Prostate gland (tissue), 2 donors: Measurements from ENCODE around the gene AOC1.

Experiments used
- CTCF ChIP-seq, 4 experiments: fragments of 200-600 bp in 2 of 4; fragments of 450-650 bp in 2 of 4; sonication (generic) in 2 of 4; IDR thresholded peaks; 1 replicate in 3 of 4; 2 replicates in 1 of 4; pipeline ENCODE4 v1.5.1; 2016 to 2019; ENCODE audit warnings: antibody characterized with exemption in 4 of 4, mild to moderate bottlenecking in 2 of 4, moderate library complexity in 2 of 4
- POLR2AphosphoS5 ChIP-seq: sonication (generic); formaldehyde crosslinking; IDR thresholded peaks from one replicate; pipeline ENCODE4 v1.6.1; 2017; ENCODE audit warnings: antibody characterized with exemption

GRCh38 chr7:150904011-150904909, 51.9 kb downstream of the AOC1 start:
- TF ChIP-seq CTCF (IDR thresholded peaks at IDR 0.05), result no peak
- TF ChIP-seq POLR2AphosphoS5, result no peak
